ES-I3 (cell line): Measurements from ENCODE around the gene ARHGAP15.

ENCODE experiments used
- H3K36me3 ChIP-seq: 2 replicates; pipeline ENCODE4 v1.6.1; 2013; ENCODE audit warnings: mild to moderate bottlenecking, low read length, control low read depth, moderate library complexity; ENCODE audit not compliant: insufficient read depth
- H3K4me1 ChIP-seq: 2 replicates; pipeline ENCODE4 v1.6.1; 2013; ENCODE audit warnings: mild to moderate bottlenecking, control low read depth, low read length; ENCODE audit not compliant: insufficient read depth
- H3K9ac ChIP-seq: 2 replicates; pipeline ENCODE4 v1.6.1; 2013; ENCODE audit warnings: low read depth, mild to moderate bottlenecking, low read length, moderate library complexity
- H3K9me3 ChIP-seq: 2 replicates; pipeline ENCODE4 v1.6.1; 2013; ENCODE audit warnings: mild to moderate bottlenecking, low read length, moderate library complexity; ENCODE audit not compliant: control insufficient read depth, insufficient read depth

The ARHGAP15 gene

DNA sequence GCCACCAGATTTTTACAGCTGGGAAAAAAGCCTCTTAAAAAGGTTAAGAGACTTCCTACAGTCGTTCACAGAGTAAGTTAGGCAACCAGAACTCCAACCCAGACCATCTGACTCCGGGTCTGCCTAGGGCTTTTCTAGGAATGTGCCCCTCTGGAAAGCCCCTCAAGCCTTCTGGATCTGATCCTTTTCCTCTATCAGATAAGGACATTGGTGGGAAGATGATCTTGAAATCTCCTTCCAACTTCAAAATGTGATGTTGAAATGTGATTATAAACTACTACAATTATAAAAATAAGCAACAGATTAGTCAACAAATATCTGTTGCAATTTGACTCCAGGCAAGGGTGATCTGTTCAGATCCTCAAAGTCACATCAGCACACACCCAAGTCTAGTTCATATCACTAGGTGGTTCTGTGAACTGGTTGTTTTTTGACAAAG, 270.4 kb downstream of the ARHGAP15 start:
- Histone ChIP-seq H3K4me1 (no peaks in the 10 kb centered on the region), H3K36me3 (no peaks in the 10 kb centered on the region), H3K9me3 (no peaks in the 10 kb centered on the region), H3K9ac (no peak overlapping the region)

DNA sequence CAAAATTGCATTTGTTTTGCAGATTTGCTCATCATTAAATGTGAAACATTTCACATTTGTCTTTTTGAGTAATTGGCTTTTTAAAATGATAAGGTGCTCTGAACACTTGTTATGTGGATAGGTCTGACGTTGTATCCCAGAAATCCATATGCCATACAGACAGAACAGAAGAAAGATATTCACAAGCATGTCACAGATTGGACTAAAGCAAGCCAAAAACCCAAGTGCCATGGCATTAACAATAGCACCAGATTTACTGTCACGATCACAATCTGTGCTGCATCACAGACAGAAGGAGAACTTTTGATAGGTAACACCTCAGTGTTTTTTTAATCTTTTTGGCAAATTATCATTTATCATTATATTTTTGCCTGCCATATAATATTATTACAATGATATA, 272.6 kb downstream of the ARHGAP15 start:
- no peak overlapping the region for H3K9ac ChIP-seq
- no peaks in the 10 kb centered on the region for H3K36me3 ChIP-seq
- no peaks in the 10 kb centered on the region for H3K4me1 ChIP-seq
- H3K9me3 ChIP-seq: no peaks in the 10 kb centered on the region

DNA sequence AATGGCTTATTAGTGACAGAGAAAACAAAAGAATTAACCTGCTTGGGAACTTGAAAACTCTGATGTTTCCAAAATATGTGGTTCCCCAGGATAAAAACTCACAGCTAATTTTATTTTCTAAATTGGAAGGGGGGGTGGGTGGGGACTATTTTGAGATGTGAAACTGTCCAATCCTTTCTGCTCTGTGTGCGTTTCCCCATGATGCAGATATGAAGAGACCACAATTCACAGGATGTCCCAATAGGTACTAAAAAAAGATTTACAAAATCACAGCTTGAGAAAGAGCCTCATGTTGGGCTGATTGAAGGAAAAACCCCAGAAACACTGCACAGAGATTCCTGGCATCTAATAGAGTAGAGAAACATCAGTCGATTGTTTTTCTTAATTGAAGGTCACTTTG, 273.2 kb downstream of the ARHGAP15 start:
- no peaks in the 10 kb centered on the region for H3K4me1 ChIP-seq
- H3K36me3 ChIP-seq: no peaks in the 10 kb centered on the region
- H3K9ac ChIP-seq: no peak overlapping the region
- H3K9me3 ChIP-seq: no peaks in the 10 kb centered on the region

DNA sequence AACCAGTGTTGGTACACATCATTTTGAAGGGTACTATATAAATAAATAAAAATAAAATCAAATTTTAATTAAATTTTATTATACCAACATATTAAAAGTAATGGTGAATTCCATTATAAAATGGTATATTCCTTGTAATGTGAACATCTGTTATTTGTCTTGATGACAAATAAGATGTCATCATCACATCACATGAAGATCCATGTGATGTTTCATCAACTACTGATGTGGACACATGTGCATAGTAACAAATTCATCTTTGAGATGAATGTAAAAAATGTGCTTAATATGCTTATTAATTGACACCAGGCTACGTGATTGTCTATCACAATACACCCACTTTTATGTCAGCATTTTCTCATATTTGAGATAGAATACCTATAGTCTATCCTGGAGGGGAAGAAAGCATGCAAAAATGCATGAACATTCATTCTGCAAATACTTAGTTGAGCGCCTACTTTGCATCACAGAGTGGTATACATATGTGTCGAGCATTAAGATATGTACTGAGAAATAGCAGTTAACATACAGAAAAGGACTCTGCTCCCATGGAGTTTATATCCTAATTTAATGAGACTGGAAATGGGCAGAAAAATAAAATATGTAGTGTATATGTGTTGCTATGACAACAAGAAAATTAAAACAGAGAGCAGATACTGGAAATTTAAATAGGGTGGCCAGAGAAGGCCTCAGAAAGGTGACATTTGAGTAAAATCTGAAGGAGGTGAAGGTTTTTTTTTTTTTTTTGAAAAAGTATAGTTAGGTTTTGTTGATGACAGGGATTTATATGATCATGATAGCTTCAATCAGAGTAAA, 281.1 kb downstream of the ARHGAP15 start:
- H3K9me3 ChIP-seq: no peaks in the 10 kb centered on the region
- H3K9ac ChIP-seq: no peak overlapping the region
- H3K36me3 ChIP-seq: no peaks in the 10 kb centered on the region
- H3K4me1 ChIP-seq: no peaks in the 10 kb centered on the region

DNA sequence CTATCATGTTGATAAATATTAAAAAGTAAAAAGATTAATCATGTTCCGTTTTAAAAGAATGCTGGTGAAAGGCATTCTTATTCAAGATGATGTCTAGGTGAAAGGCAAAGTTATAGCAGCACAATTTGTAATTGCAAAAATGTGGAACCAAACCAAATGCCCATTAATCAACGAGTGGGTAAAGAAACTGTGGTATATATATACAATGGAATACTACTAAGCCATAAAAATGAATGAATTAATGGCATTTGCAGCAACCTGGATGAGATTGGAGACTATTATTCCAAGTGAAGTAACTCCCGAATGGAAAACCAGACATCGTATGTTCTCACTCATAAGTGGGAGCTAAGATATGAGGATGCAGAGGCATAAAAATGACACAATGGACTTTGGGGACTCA, 286.4 kb downstream of the ARHGAP15 start:
- Histone ChIP-seq H3K9ac (no peak overlapping the region), H3K36me3 (no peaks in the 10 kb centered on the region), H3K4me1 (no peaks in the 10 kb centered on the region), H3K9me3 (no peaks in the 10 kb centered on the region)

DNA sequence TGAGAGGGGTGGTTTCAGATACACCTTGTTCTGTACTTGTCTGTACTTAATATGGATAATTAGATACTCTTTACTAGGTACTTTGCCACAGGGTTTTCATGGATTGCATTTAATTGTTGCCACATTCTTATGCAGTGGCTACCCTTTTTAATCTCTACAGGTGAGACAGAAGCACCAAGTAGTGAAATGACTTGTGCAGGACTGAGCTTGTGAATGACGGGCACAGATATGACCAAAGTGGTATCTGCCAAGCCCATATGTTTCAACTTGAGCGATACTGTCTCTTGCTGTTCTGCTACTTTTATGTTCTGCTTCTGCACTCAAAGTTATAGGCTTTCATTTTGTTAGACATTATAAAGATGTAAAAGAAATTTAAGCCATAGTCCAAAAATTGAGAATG, 288.2 kb downstream of the ARHGAP15 start:
- H3K9me3 ChIP-seq: no peaks in the 10 kb centered on the region
- no peak overlapping the region for H3K9ac ChIP-seq
- H3K36me3 ChIP-seq: no peaks in the 10 kb centered on the region
- no peaks in the 10 kb centered on the region for H3K4me1 ChIP-seq

DNA sequence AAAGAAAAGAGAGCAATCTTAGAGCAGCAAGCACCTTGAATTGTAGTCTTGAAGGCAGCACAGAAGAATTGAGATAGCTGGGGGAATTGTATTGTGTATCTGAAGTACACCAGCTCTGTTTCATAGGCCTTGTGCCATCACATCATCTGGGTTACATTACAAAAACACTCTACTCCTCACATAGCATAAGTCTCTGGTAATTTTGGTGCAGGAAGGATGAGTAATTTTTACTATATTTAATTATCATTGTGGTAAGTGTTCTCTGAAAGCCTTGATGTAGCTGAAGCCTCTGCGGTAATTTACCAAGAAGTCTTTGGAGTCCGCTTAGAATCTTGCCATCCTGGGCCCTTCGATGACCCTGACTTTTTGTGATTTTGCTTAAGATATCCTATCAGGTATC, 291.1 kb downstream of the ARHGAP15 start:
- H3K36me3 ChIP-seq: no peaks in the 10 kb centered on the region
- no peaks in the 10 kb centered on the region for H3K4me1 ChIP-seq
- H3K9ac ChIP-seq: no peak overlapping the region
- no peaks in the 10 kb centered on the region for H3K9me3 ChIP-seq

DNA sequence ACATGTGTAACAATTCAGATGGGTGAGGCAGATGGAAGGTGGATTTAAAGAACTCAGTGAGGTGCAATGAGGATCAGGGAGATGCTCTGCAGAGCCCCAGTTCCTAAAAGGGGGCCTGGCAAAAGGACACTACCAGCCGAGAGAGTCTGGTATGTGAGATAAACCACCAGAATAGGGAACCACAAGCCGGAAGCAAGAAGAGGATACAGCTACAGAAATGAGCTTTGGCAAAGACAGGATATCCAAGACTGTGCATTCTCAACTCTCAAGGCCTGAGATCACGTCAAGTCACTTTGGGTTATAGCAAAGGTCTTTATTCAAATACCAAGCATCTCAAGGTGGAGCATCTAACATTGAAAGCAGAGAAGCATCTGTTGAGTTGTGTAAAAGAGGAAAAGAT, 293.5 kb downstream of the ARHGAP15 start:
- no peak overlapping the region for H3K9ac ChIP-seq
- no peaks in the 10 kb centered on the region for H3K36me3 ChIP-seq
- no peaks in the 10 kb centered on the region for H3K9me3 ChIP-seq
- no peaks in the 10 kb centered on the region for H3K4me1 ChIP-seq

DNA sequence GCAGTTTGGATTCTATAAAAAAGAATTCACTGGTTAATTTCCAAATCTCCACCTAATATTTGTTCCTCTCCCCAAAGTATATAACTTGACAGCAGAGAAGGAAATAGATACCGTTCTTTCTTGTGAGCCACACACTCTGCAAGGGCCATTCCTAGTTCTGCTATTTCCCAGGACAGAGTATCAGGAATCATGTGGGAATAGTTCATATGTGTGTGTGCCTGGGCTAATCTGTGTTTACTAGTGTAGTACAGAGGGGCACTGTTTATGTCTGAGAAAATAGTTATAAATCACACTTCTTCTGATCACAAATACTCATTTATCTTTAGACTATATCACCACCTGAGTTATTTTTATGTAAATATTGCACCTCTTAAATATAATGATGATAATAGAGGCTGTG, 296.7 kb downstream of the ARHGAP15 start:
- H3K4me1 ChIP-seq: no peaks in the 10 kb centered on the region
- no peaks in the 10 kb centered on the region for H3K9me3 ChIP-seq
- no peaks in the 10 kb centered on the region for H3K36me3 ChIP-seq
- no peak overlapping the region for H3K9ac ChIP-seq

DNA sequence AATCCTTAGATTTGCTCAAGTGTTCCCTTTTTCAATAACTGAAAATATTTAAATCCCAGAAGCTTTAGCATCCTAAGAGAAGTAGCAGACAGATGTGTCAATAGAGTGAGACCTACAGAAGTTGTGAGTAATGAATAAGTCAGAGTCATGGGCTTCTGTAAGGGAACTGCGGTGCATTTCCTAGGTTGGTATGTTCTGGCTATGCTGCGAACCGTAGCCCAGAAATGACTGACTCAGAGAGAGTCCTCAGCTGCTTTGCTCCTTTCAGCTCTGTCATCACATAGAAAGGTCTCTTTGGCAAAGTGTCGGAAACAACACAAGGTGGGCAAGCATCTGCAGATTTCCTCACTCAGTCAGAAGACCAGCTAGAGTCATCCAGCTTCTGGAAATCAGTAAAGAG, 297.1 kb downstream of the ARHGAP15 start:
- Histone ChIP-seq H3K9ac (no peak overlapping the region), H3K4me1 (no peaks in the 10 kb centered on the region), H3K9me3 (no peaks in the 10 kb centered on the region), H3K36me3 (no peaks in the 10 kb centered on the region)

DNA sequence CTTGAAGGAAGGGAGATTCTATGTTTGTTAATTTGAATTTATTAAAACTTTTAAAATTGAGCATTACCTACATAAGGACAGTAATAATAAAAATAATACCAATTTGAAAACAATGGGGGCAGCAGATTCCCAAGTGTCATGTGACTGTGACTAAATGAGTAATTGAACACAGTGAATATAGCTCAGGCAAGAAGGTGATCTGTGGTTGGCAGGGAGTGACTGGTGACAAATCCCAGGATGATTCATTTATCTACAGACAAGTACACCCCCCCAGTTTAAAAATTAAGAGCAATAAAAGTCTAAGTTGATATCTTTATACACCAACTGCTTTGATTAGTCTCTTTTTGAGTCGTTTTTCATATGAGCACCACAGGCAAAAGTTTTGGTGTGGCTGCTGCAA, 299.5 kb downstream of the ARHGAP15 start:
- H3K9ac ChIP-seq: no peak overlapping the region
- no peaks in the 10 kb centered on the region for H3K36me3 ChIP-seq
- H3K4me1 ChIP-seq: no peaks in the 10 kb centered on the region

DNA sequence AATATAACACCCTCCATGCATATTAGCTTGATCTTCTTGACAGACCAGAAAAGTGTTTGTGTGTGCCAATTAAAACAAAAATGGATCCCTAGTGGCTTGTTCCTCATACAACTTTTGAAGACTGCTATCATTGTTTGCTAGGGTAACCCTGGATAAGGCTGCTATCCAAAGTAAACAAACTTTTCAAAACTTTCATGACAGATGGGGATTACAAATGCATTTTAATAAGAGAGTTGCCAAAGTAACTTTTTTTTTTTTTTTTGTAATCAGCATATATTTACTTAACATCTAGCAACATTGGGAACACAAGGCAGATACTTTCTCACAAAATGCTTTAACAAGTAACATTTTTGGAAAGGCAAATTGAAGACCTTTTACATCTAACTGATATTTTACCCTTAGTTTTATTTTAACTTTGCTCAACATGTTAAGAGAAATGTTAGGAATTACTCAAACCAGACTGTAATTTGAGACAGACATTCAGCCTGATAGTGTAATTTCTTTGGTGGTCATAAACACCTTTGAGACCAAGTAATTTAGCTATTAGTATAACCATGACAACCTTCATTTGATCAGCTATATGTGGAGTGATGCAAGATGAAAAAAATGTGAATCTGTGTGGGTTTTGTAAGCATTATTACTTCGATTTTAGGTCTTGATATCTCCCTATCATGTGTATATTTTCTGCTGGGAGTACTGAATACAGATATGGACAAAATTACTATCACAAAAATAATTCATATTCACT, 300.9 kb downstream of the ARHGAP15 start:
- H3K36me3 ChIP-seq: no peaks in the 10 kb centered on the region
- no peak overlapping the region for H3K9ac ChIP-seq
- no peaks in the 10 kb centered on the region for H3K9me3 ChIP-seq
- no peaks in the 10 kb centered on the region for H3K4me1 ChIP-seq

More for the DNA sequence above, 299.5 kb downstream of the ARHGAP15 start:
- no peaks in the 10 kb centered on the region for H3K9me3 ChIP-seq

DNA sequence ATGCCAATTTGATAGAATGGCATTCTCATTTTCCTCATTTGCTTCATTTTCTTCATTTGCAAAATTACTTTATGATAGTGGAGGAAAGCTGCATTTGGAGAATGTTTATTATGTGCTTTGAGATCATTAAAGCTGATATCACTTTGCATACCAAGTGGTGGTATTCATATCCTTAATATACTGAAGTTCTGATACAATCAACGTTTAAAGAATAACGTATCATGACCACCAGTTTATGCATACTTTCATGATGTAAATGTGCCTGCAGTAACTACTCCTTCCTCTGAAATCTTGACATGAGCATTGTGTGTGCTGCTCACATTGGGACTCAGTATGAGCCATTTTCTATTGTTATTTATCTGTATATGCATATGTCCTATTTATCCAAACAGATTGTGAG, 302.1 kb downstream of the ARHGAP15 start:
- Histone ChIP-seq H3K4me1 (no peaks in the 10 kb centered on the region), H3K36me3 (no peaks in the 10 kb centered on the region), H3K9ac (no peak overlapping the region), H3K9me3 (no peaks in the 10 kb centered on the region)

DNA sequence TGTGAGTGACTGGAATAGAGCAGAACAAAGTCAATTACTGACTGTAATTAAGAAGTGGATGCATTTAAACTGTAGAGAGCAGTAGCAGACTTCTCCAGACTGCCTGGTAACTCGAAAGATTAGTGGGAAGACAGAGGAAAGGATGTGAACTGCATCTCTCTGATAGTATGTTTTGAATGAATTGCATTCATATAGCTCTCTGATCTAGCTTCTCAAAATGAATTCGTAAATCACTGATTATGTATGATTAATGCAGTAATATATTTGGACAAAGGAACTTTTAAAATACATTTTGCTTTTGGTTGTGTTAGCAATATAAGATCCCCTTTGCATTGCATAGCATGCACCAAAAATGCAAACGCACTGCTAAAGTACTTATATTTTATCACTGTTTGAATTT, 304.0 kb downstream of the ARHGAP15 start:
- H3K36me3 ChIP-seq: no peaks in the 10 kb centered on the region
- no peak overlapping the region for H3K9ac ChIP-seq
- no peaks in the 10 kb centered on the region for H3K4me1 ChIP-seq
- H3K9me3 ChIP-seq: no peaks in the 10 kb centered on the region

DNA sequence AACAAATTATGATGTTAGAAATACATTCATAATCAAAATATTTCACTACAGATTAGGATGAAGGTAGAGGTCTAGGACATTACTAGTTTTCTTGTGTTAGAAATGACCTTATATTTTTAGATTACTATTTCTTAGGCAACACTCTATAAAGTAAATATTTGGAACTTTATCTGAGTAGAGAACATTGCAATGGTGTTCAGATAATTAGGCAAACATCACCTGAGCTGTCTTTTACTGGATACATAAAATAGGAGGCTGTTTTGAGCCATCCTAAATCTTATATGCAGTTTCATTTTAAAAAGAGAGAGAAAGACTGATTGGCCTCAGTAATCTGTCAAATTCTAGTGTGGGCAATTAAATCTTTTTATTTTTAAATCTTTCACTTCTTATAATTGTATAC, 304.6 kb downstream of the ARHGAP15 start:
- H3K9me3 ChIP-seq: no peaks in the 10 kb centered on the region
- H3K9ac ChIP-seq: no peak overlapping the region
- H3K4me1 ChIP-seq: no peaks in the 10 kb centered on the region
- no peaks in the 10 kb centered on the region for H3K36me3 ChIP-seq
